NCI-H146 treated with DMSO at 0.1 percent for 48 hours (cell line): ENCODE data around the gene ANLN.
"Not testable (repeated sequence)": the region's sequence is repeated elsewhere in the genome, so short reads cannot be mapped to it uniquely, and the experiment has no call there.

ENCODE experiments used
- DNase-seq: peaks from one replicate; lab custom pipeline; 2025; ENCODE audit not compliant: unreplicated experiment; lab: John Stamatoyannopoulos, UW

ANLN gene

DNA sequence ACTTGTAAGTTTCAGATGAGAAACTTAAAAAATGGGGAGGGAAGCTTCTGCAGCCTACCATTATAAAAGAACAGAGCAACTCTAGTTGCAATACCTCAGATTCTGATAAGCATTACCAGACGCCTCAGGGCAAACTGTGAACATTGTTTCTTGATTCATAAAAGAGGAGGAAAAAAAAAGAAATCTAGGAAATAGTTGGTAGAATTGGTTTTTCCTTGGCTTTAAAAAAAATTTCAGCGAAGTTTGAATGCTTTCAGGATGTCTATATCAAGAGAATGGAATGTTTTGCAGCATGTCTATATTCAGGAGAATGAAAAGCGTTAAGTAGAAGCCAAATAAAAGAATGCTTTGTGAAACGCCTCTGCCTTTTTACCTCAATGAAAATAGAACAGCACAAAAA, 17.5 kb upstream of the ANLN start:
- no peak for DNase-seq

DNA sequence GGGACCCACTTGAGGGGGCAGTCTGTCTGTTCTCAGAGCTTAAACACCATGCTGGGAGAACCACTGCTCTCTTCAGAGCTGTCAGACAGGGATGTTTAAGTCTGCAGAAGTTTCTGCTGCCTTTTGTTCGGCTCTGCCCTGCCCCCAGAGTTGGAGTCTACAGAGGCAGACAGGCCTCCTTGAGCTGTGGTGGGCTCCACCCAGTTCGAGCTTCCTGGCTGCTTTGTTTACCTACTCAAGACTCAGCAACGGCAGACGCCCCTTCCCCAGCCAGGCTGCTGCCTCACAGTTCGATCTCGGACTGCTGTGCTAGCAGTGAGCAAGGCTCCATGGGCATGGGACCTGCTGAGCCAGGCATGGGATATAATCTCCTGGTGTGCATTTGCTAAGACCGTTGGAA, 11.1 kb upstream of the ANLN start:
- not testable (repeated sequence) for DNase-seq

DNA sequence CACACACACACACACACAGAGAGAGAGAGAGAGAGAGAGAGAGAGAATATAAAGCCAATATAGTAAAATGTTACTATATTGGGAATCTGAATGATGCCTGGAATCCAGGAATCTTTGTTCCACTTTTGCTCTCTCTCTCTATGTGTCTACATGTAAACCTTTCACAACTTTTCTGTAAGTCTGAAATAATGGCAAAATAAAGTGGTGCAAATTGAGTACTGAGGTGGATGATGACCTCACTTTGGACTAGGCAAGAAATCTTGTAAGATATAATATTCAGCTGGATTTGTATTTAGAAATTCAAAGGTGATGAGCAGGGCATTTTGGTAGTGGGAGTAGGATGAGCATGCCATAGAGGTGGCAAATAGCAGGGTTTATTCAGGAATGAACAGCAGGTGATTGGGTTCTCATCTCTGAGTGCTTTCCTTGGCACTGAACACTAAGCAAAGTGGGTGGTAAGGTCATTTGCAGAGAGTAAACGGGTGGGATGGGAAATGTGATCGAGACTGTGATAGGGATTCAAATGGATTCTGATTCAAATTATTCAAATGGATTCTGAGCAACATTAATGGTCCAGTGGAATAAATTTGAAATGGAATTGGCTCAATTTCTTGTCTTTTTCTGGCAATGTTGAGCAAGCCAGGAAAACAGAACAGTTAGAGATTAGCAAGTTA, 9.7 kb upstream of the ANLN start:
- DNase-seq, result no peak

DNA sequence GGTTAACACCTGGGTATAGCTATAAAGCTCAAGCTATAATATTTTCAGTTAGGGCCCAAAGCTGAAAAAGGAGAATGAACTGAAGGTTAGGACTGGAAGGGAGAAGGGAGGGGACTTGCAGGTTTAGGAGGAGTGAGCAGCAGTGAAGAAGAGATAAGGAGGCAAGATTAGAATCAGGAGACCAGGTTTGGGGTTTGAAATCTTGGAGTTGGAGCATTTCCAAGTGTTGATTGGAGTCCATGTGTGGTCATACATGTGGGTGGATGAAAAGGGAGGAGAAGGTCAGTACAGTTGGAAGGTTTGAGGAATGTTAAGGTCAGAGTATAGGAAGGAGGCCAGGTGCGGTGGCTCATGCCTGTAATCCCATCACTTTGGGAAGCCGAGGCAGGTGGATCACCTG, 8.6 kb upstream of the ANLN start:
- no peak for DNase-seq

DNA sequence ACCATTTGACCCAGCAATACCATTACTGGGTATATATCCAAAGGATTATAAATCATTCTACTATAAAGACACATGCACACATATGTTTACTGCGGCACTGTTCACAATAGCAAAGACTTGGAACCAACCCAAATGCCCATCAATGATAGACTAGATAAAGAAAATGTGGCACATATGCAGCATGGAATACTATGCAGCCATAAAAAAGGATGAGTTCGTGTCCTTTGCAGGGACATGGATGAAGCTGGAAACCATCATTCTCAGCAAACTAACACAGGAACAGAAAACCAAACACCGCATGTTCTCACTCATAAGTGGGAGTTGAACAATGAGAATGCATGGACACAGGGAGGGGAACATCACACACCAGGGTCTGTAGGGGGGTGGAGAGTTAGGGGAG, 6.4 kb upstream of the ANLN start:
- not testable (repeated sequence) for DNase-seq

DNA sequence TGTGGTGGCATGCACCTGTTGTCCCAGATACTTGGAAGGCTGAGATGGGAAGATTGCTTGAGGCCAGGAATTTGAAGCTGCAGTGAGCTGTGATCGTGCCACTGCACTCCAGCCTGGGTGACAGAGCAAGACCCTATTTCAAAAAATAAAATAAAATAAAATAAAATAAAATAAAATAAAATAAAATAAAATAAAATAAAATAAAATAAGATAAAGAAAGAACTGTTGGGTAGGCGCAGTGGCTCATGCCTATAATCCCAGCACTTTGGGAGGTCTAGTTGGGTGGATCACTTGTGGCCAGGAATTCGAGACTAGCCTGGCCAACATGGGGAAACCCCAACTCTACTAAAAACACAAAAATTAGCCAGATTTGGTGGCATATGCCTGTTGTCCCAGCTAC, 4.0 kb upstream of the ANLN start:
- DNase-seq, result not testable (repeated sequence)

DNA sequence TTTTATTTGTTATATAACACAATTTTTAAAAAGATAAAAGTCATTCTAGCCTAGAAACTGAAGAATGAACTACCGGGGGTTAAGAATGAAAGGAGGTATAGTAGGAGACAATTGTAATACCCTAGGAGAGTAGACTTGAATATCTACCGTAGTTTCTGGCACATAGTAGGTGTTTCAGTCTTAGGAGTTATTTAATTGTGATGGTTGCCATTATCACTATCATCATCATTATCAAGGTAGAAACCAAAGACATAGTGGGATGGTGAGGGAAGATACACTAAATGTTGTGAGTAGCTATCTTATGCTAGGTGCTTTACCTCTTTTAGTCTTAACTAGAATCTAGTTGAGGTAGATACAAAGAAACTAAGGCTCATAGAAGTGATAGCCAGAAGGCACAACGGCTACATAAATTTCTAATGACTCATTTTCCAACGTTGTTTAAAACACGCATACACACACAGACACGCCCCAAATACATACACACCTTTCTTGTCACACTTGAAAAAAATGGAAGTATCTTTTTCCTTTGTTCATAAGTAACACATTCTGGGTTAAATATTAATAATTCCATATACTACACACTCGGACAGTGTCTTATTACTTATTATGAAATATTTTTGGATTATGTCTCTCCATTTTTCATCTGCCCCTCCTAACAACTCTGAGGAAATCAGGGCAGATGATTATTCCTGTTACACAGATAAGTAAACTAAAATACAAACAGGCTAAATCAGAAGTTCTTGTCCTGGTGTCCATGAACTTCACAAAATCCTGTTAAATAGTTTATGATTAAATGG, 2.0 kb upstream of the ANLN start:
- no peak for DNase-seq

DNA sequence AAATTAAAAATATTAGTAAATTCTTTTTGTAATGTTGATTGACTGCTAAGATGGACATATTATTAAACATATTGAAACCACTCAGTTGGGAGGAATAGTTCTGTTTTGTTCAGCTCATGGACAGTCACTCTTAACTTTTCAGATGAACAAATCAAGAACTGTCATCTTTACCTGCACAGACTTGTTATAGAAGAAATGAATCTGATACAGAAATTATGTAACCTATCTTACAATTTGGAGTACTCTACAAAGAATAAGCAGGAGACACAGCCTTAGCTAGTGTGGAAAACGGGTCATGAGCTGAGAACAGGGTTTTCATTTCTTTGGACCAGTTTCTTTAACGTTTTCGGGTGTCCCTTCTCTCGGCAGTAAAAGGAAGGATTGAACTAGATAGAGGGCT, 1.2 kb upstream of the ANLN start:
- DNase-seq, result no peak

DNA sequence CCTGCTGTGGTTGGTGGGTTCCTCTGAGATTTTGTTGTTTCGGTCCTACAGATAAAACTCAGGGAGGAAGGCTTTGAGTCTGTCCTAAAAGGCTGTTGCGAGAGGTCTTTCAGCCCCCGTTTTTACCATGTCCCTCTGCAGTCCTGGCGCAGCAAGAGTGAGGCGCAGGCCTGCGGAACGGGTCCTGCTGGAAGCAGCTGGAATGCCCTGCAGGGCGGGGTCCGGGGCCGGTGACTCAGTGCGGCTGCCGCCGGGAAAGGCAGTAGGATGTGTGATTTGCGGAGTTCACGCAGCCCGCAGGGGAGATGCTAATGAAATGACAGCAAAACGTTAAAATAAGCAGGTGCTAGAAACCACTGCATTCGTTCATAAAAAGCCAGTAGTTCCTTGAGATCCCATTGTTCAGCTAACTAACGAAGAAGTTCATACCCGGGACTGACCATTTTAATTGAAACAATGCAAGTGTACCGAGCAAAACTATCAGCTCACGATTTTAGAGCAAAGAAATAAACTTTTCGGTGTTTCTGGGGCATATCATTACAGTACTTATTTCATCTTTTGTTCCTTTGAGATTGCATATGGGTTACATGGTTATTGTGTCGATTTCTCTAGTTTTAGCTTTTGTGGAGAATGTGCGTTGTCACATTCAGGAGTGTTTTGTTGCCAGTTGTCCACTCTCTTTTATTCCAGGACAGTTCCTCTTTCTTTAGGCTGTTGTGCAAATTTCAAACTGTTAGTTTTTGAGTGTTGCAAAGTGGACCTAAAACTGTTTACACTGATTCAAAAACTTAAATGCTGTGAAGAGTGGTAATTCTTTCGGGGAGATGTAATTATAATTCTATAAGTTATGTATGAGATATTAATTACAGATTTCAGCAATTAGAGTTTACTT, 783 bp downstream of the ANLN start:
- peak; percentile 57 for DNase-seq

DNA sequence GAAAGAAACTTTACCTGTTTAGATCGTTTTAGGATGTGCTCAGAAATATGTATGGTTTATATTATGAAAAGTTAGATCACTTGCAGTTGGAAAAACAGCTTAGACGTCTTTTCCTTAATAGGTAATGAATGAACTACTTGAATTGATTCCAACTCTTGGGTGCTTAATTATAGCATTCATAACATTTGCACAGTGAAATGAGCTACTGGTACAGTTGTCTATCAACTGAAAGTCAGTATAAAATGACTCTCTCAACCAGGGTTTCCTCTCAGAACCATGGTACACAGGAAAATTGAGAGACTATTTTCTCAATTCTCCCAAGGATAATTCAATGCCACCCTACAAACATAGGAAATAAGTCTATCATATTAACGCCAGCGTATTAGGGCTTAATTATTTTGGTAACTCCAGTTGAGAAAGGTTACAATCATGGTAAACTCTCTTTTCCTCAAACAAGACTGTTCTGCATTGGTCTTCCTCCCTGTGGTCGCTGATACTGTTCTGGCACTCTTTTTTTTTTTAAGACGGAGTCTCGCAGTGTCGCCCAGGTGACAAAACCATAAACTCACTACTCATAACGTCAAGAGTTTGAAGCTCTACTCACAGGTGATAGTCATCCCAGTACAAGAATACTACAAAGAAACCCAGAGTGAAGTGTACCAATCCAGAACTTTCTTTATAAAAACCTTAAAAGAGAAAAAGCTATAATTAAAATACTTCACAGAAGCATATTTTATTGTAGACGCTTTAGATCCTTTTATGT, 2.0 kb downstream of the ANLN start:
- DNase-seq, result no peak

DNA sequence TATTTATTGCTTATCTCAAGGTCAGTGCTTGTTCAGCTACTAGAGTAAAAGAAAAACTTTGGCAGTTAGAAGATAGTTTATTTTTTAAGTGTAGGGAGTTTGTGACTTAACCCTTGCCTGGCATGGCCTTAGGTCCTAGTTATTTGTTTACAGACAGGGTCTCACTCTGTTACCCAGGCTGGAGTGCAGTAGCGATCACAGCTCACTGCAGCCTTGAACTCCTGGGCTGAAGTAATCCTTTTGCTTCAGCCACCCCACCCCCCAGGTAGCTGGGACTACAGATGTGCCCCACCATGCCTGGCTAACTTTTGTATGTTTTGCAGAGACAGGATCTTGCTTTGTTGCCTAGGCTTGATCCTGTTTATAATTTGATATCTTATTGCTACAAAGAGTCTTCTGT, 4.2 kb downstream of the ANLN start:
- no peak for DNase-seq

DNA sequence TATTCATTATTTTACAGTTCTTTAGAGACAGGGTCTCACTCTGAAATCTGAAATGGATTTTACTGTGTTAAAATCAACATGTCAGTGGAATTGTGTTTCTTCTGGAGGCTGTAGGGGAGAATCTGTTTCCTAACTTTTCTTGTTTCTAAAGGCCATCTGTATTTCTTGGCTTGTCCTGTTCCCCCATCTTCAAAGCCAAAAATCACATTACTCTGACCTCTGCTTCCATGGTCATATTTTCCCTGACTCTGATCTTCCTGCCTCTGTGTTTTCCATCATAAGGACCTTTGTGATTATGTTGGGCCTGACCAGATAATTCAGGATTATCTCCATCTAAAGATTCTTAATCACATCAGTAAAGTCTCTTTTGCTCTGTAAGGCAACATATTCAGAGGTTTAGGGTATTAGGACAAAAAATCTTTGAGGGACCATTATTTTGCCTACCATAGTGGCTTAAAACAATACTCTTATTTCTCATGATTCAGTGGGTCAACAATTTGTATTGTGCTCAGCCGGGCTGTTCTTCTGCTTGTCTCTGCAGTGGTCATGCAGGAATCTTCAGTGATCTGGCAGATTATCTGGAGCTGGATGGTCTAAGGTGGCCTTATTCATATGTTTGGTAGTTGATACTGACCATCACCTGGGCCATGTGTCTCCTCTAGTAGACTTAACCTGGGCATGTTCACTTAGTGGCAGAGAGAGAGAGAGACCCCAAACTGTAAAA, 5.7 kb downstream of the ANLN start:
- DNase-seq, result no peak

DNA sequence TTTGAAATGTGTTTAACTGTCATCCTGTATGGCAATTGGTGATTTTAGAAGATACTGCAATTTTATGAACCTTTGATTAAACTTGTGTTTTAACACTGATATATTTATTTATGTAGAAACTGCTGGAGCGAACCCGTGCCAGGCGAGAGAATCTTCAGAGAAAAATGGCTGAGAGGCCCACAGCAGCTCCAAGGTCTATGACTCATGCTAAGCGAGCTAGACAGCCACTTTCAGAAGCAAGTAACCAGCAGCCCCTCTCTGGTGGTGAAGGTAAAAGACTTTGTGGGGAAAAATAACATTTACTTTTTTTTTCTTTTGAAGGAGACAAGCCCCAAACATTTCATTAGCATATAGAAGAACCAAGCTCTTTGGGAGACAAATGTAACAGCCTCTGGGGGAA, 6.5 kb downstream of the ANLN start:
- DNase-seq, result no peak

DNA sequence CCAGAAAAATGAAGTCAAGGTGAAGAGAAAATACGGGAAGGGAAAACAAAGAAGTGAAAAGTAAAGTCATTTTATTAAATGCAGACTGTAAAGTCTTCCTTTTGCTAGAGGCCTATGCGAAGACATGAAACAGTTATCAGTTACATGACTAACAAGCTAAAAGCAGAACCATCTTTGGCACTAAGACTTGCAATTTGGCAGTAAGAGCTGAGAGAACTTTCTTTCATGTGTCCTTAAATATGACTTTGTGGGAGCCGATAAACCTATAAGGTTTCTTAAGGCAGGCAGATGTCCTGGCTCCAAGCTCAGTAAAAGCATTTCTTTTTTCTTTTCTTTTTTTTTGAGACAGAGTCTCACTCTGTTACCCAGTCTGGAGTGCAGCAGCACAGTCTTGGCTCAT, 10.4 kb downstream of the ANLN start:
- DNase-seq, result no peak

DNA sequence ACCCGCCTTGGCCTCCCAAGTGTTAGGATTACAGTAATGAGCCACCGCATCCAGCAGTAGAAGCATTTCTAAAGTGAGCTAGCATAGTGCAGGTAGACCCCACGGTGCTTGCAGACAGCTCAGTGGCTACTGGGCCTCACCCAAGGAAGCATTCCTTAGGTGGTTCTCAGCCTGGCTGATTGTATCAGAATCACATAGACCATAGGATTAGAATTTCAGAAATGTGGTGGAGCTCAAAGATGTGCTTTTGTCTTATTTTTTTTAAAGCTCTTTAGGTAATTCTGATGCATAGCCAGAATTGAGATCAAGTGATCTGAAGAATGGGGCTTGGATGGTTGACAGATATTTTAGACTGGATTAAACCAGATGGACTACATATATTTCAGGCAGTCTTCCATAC, 10.9 kb downstream of the ANLN start:
- DNase-seq, result no peak

DNA sequence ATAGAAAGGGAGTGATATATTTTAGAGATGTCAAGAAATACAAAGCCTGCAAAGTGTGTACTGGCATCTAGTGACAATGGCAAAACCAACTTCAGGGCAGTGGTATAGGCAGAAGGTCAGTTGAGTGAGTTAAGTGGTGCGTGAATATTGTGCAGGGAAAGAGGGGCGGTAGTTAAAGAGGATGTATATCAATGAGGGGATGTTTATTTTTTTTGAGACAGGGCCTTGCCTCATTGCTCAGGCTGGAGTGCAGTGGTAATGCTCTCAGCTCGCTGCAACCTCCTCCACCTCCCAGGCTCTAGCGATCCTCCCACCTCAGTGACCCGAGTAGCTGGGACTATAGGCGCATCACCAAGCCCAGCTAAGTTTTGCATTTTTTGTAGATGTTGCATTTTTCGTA, 13.8 kb downstream of the ANLN start:
- no peak for DNase-seq

DNA sequence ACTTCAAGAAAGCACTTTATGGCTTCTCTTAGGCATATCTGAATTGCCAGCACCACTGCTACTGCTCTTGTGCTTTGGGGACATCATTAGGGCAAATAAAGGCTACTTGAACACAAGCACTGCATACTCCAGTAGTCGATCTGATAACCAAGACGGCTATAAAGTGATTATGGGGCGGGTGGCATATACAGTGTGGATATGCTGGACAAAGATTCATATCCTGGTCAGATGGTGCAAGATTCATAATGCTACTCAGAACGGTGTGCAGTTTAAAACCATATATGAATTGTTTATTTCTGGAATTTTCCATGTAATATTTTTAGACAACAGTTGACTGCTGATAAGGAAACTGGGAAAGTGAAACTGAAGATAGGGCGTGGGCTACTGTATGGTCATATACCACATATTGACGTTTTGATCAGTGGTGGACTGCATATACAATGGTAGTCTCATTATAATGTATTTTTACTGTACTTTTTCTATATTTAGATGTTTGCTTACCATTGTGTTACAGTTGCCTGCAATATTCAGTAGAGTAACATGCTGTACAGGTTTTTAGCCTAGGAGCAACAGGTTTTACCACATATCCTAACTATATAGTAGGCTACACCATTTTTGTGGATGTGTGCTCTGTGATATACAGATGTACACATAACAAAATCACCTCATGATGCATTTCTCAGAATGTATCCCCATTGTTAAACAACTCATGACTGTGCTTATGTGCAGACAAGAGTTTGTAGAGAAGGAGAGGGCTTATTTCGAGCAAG, 15.2 kb downstream of the ANLN start:
- no peak for DNase-seq

DNA sequence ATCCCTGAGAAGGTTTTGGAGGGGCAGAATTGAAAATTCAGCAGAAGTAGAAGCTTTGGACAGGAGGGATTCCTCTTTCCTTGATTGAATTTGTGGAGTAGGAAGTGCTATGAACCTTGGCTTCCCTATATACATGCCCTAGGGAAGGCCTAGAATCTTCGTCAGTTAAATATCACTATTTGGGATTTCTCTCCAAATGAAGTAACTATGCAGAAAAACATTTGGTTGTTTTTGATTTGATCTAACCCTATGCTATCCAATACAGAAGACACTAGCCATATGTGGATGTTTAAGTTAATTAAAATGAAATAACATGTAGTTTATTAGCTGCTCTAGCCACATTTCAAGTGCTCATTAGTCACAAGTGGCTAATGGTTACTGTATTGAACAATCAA, 15.7 kb downstream of the ANLN start:
- DNase-seq, result no peak

DNA sequence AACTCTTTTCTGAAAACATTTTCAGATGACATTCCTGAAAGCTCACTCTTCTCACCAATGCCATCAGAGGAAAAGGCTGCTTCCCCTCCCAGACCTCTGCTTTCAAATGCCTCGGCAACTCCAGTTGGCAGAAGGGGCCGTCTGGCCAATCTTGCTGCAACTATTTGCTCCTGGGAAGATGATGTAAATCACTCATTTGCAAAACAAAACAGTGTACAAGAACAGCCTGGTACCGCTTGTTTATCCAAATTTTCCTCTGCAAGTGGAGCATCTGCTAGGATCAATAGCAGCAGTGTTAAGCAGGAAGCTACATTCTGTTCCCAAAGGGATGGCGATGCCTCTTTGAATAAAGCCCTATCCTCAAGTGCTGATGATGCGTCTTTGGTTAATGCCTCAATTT, 16.5 kb downstream of the ANLN start:
- no peak for DNase-seq
